ENCODE data around the gene AKT2.

The AKT2 gene

DNA sequence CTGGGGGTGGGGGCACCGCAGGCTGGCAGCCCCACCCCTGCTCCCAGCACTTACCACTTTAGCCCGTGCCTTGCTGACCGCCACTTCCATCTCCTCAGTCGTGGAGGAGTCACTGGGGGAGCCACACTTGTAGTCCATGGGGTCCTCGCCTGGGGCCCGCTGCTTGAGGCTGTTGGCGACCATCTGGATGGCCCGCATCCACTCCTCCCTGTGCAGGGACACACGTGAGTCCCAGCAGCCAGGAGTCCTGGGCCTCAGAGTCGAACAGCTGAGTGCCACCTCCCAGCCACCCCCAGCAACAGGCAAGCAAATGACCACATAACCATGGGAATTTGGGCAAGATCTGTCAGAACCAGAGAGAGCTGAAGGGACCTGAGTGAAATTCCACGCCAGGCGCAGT, 42.7 kb downstream of the AKT2 start:
- peaks cover 4% of the 10 kb centered on the region; the same call in 1 of the 2 replicates for H3K79me2 ChIP-seq (ENCODE audit: insufficient read depth, low read length)
- H2AFZ ChIP-seq (ENCODE audit: low read depth, low read length, severe bottlenecking): no peak overlapping the region
- H3K4me3 ChIP-seq (ENCODE audit: insufficient read depth, low read length, poor library complexity, severe bottlenecking): no peak overlapping the region
- H3K36me3 ChIP-seq (ENCODE audit: low read length): no peaks in the 10 kb centered on the region
- H3K9ac ChIP-seq (ENCODE audit: low read length): no peak overlapping the region
- no peak overlapping the region for H3K27ac ChIP-seq (ENCODE audit: low read depth, low read length)
- no peaks in the 10 kb centered on the region for H3K9me2 ChIP-seq (replicated peaks; ENCODE audit: insufficient read depth, low read length)
- H3K9me3 ChIP-seq (ENCODE audit: insufficient read depth, low read length): no peaks in the 10 kb centered on the region
- TF ChIP-seq CTCF (IDR thresholded peaks at IDR 0.05; ENCODE audit: insufficient read depth, low read length, poor library complexity, severe bottlenecking) (no peak), EZH2phosphoT487 (conservative IDR thresholded peaks at IDR 0.05; ENCODE audit: low read length) (no peak)
- H3K4me2 ChIP-seq (ENCODE audit: low read depth, low read length, poor library complexity, severe bottlenecking): no peak overlapping the region
- H3F3A ChIP-seq (ENCODE audit: insufficient read depth): no peaks in the 10 kb centered on the region
- no peaks in the 10 kb centered on the region for H3K27me3 ChIP-seq (ENCODE audit: low read length)
- H4K20me1 ChIP-seq (ENCODE audit: low read depth, low read length): no peaks in the 10 kb centered on the region

DNA sequence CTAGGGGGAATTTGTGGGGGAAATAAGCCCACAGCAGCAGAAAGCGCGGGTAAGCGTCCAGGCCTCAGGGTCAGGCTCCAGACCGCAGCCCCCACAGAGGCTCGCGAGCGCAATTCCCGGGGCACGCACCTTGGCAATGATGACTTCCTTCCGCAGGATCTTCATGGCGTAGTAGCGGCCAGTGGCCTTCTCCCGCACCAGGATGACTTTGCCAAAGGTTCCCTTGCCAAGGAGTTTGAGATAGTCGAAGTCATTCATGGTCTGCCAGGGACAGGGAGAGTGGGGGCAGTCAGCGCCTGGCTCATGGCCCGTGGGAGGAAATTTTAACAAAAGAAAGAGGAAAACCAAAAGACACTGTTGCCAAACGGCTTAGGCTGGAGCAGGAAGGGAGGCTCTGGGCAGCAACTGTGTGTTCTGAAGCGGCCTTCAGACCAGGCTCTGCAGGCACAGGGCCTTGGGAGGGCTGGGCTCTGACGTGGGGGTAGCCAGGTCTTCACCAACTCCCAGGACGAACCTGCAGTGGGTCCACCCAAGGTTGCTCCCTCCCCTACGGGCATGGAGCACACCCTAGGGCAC, 43.2 kb downstream of the AKT2 start:
- H3K4me3 ChIP-seq (ENCODE audit: insufficient read depth, low read length, poor library complexity, severe bottlenecking): no peak overlapping the region
- no peak overlapping the region for H3K4me2 ChIP-seq (ENCODE audit: low read depth, low read length, poor library complexity, severe bottlenecking)
- H3F3A ChIP-seq (ENCODE audit: insufficient read depth): no peaks in the 10 kb centered on the region
- no peaks in the 10 kb centered on the region for H3K27me3 ChIP-seq (ENCODE audit: low read length)
- no peaks in the 10 kb centered on the region for H3K36me3 ChIP-seq (ENCODE audit: low read length)
- no peak overlapping the region for H2AFZ ChIP-seq (ENCODE audit: low read depth, low read length, severe bottlenecking)
- H3K9me2 ChIP-seq (replicated peaks; ENCODE audit: insufficient read depth, low read length): no peaks in the 10 kb centered on the region
- peaks cover 4% of the 10 kb centered on the region; the same call in 1 of the 2 replicates for H3K79me2 ChIP-seq (ENCODE audit: insufficient read depth, low read length)
- no peaks in the 10 kb centered on the region for H4K20me1 ChIP-seq (ENCODE audit: low read depth, low read length)
- H3K9ac ChIP-seq (ENCODE audit: low read length): no peak overlapping the region
- H3K27ac ChIP-seq (ENCODE audit: low read depth, low read length): no peak overlapping the region
- TF ChIP-seq EZH2phosphoT487 (conservative IDR thresholded peaks at IDR 0.05; ENCODE audit: low read length) (no peak), CTCF (IDR thresholded peaks at IDR 0.05; ENCODE audit: insufficient read depth, low read length, poor library complexity, severe bottlenecking) (no peak)
- no peaks in the 10 kb centered on the region for H3K9me3 ChIP-seq (ENCODE audit: insufficient read depth, low read length)

- no peaks in the 10 kb centered on the region for H3K36me3 ChIP-seq (ENCODE audit: low read length)
- no peaks in the 10 kb centered on the region for H3K9me3 ChIP-seq (ENCODE audit: insufficient read depth, low read length)
- H3K9me2 ChIP-seq (replicated peaks; ENCODE audit: insufficient read depth, low read length): no peaks in the 10 kb centered on the region
- no peak for TF ChIP-seq EZH2phosphoT487 (conservative IDR thresholded peaks at IDR 0.05; ENCODE audit: low read length)
- no peak for TF ChIP-seq CTCF (IDR thresholded peaks at IDR 0.05; ENCODE audit: insufficient read depth, low read length, poor library complexity, severe bottlenecking)
- H3K27ac ChIP-seq (ENCODE audit: low read depth, low read length): no peak overlapping the region
- H3K79me2 ChIP-seq (ENCODE audit: insufficient read depth, low read length): peaks cover 4% of the 10 kb centered on the region; the same call in 1 of the 2 replicates
- H3K4me3 ChIP-seq (ENCODE audit: insufficient read depth, low read length, poor library complexity, severe bottlenecking): no peak overlapping the region
- H3F3A ChIP-seq (ENCODE audit: insufficient read depth): no peaks in the 10 kb centered on the region
- no peak overlapping the region for H3K9ac ChIP-seq (ENCODE audit: low read length)
- no peaks in the 10 kb centered on the region for H4K20me1 ChIP-seq (ENCODE audit: low read depth, low read length)
- H3K4me2 ChIP-seq (ENCODE audit: low read depth, low read length, poor library complexity, severe bottlenecking): no peak overlapping the region
- H2AFZ ChIP-seq (ENCODE audit: low read depth, low read length, severe bottlenecking): no peak overlapping the region
- no peaks in the 10 kb centered on the region for H3K27me3 ChIP-seq (ENCODE audit: low read length)
These were observed 43.9 kb downstream of the AKT2 start for GRCh38 chr19:40241125-40241808.

All from SU-DHL-6 (cell line).